Osteocyte (in vitro differentiated cells): Measurements from ENCODE around the gene TWIST2. TPM values are rescaled to one million over a fixed set of nuclear protein-coding genes. Genes with fewer than 3 reads are reported as not detected.

Experiments
- DNase-seq: peaks from one replicate; pipeline ENCODE4 v3.0.0; 2021; ENCODE audit warnings: mixed read lengths; ENCODE audit not compliant: unreplicated experiment; ENCODE audit errors: extremely low spot score
- H3K27ac Mint-ChIP-seq: one replicate; pipeline ENCODE4 v1.8.0; 2021; ENCODE audit warnings: mild to moderate bottlenecking, mixed read lengths; ENCODE audit not compliant: unreplicated experiment
- H3K27me3 Mint-ChIP-seq: one replicate; pipeline ENCODE4 v1.8.0; 2021; ENCODE audit warnings: mixed read lengths; ENCODE audit not compliant: unreplicated experiment
- H3K36me3 Mint-ChIP-seq: one replicate; pipeline ENCODE4 v1.8.0; 2021; ENCODE audit warnings: mixed read lengths; ENCODE audit not compliant: unreplicated experiment
- H3K4me1 Mint-ChIP-seq: one replicate; pipeline ENCODE4 v1.8.0; 2021; ENCODE audit warnings: mixed read lengths; ENCODE audit not compliant: unreplicated experiment
- H3K4me3 Mint-ChIP-seq: one replicate; pipeline ENCODE4 v1.8.0; 2021; ENCODE audit warnings: mild to moderate bottlenecking, moderate library complexity, mixed read lengths; ENCODE audit not compliant: unreplicated experiment
- H3K9me3 Mint-ChIP-seq: one replicate; pipeline ENCODE4 v1.8.0; 2021; ENCODE audit warnings: mixed read lengths; ENCODE audit not compliant: unreplicated experiment
- CTCF ChIP-seq: fragments of 200-600 bp; sonication (generic); IDR thresholded peaks from 2 replicates; pipeline ENCODE4 v1.5.0; 2021; ENCODE audit warnings: antibody characterized with exemption, mild to moderate bottlenecking, moderate library complexity
- total RNA-seq: library from RNA; stranded (reverse); gene quantifications from 2 replicates; pipeline ENCODE4 v1.2.1, GENCODE V29; 2021

TWIST2 gene
- total RNA-seq, 1 donor from 2014 or later: 6.0 TPM

- Mint-ChIP-seq H3K4me3 (no peak overlapping the region), H3K27ac (no peak overlapping the region), H3K27me3 (no peaks in the 10 kb centered on the region), H3K9me3 (no peaks in the 10 kb centered on the region), H3K4me1 (peaks cover 20% of the 10 kb centered on the region), H3K36me3 (peaks cover 7% of the 10 kb centered on the region)
- no peak for DNase-seq
- TF ChIP-seq CTCF: no peak
These were observed 36.4 kb downstream of the TWIST2 start for GRCh38 chr2:238884122-238884811.

- H3K36me3 Mint-ChIP-seq: peaks cover 7% of the 10 kb centered on the region
- H3K27me3 Mint-ChIP-seq: no peaks in the 10 kb centered on the region
- H3K27ac Mint-ChIP-seq: no peak overlapping the region
- no peak overlapping the region for H3K4me3 Mint-ChIP-seq
- H3K9me3 Mint-ChIP-seq: no peaks in the 10 kb centered on the region
- peaks cover 20% of the 10 kb centered on the region for H3K4me1 Mint-ChIP-seq
- DNase-seq: no peak
- no peak for TF ChIP-seq CTCF
These were observed 37.0 kb downstream of the TWIST2 start for GRCh38 chr2:238884812-238885408.

GRCh38 chr2:238886453-238887094 is 38.7 kb downstream of the TWIST2 start:
- peaks cover 7% of the 10 kb centered on the region for H3K36me3 Mint-ChIP-seq
- no peak for DNase-seq
- no peaks in the 10 kb centered on the region for H3K27me3 Mint-ChIP-seq
- H3K9me3 Mint-ChIP-seq: no peaks in the 10 kb centered on the region
- no peak overlapping the region for H3K27ac Mint-ChIP-seq
- no peak overlapping the region for H3K4me3 Mint-ChIP-seq
- H3K4me1 Mint-ChIP-seq: peaks cover 16% of the 10 kb centered on the region
- no peak for TF ChIP-seq CTCF

GRCh38 chr2:238887616-238888015 is 39.7 kb downstream of the TWIST2 start:
- no peak for TF ChIP-seq CTCF
- DNase-seq: no peak
- Mint-ChIP-seq H3K4me3 (no peak overlapping the region), H3K27ac (no peak overlapping the region), H3K27me3 (no peaks in the 10 kb centered on the region), H3K36me3 (peaks cover 7% of the 10 kb centered on the region), H3K9me3 (no peaks in the 10 kb centered on the region), H3K4me1 (peaks cover 7% of the 10 kb centered on the region)

GRCh38 chr2:238888781-238889180 is 40.9 kb downstream of the TWIST2 start:
- Mint-ChIP-seq H3K4me1 (peaks cover 1% of the 10 kb centered on the region), H3K4me3 (no peak overlapping the region)

More at GRCh38 chr2:238888781-238889180, 40.9 kb downstream of the TWIST2 start:
- no peak for TF ChIP-seq CTCF
- Mint-ChIP-seq H3K27ac (no peak overlapping the region), H3K36me3 (peaks cover 7% of the 10 kb centered on the region), H3K9me3 (no peaks in the 10 kb centered on the region), H3K27me3 (no peaks in the 10 kb centered on the region)
- DNase-seq: no peak
